Natural killer cell (primary cell): Measurements from ENCODE around the gene TXNRD3. TPM values are rescaled to one million over a fixed set of nuclear protein-coding genes. Genes with fewer than 3 reads are reported as not detected.

ENCODE experiments used
- ATAC-seq, 3 donors: fragments of 150-1000 bp in 2 of 3; fragments of 200-7000 bp in 1 of 3; cut with Tn5 transposase; 1 replicate in 1 of 3; 2 replicates in 2 of 3; pipeline ENCODE4 v1.10.0; 2021; ENCODE audit warnings: mild to moderate bottlenecking in 2 of 3, moderate library complexity in 2 of 3
- DNase-seq, 2 donors: peaks; one replicate each; pipeline versions ENCODE4 v3.0.0 to v3.0.0-alpha.2; 2013 to 2021; ENCODE audit warnings: mixed read lengths in 1 of 2
- H3K27ac ChIP-seq: one replicate; pipeline ENCODE4 v1.5.1; 2013; ENCODE audit warnings: mild to moderate bottlenecking, low read length
- H3K27me3 ChIP-seq: one replicate; pipeline ENCODE4 v1.6.1; 2013; ENCODE audit warnings: low read length; ENCODE audit not compliant: control insufficient read depth, insufficient read depth
- H3K36me3 ChIP-seq: one replicate; pipeline ENCODE4 v1.6.1; 2013; ENCODE audit warnings: low read length; ENCODE audit not compliant: control insufficient read depth, insufficient read depth
- H3K4me1 ChIP-seq: one replicate; pipeline ENCODE4 v1.6.1; 2013; ENCODE audit warnings: low read length; ENCODE audit not compliant: control insufficient read depth, insufficient read depth
- H3K4me3 ChIP-seq: one replicate; pipeline ENCODE4 v1.5.1; 2013; ENCODE audit warnings: low read length
- H3K9me3 ChIP-seq: one replicate; pipeline ENCODE4 v1.6.1; 2013; ENCODE audit warnings: low read length; ENCODE audit not compliant: control insufficient read depth, insufficient read depth
- H3K27ac Mint-ChIP-seq, 2 donors: one replicate each; pipeline ENCODE4 v1.8.0; 2022; ENCODE audit warnings: mild to moderate bottlenecking in 2 of 2, mixed read lengths in 2 of 2, moderate library complexity in 1 of 2
- H3K27me3 Mint-ChIP-seq, 2 donors: one replicate each; pipeline ENCODE4 v1.8.0; 2022; ENCODE audit warnings: low read depth in 2 of 2, mixed read lengths in 2 of 2
- H3K36me3 Mint-ChIP-seq: one replicate; pipeline ENCODE4 v1.8.0; 2022; ENCODE audit warnings: mixed read lengths
- H3K4me1 Mint-ChIP-seq, 2 donors: one replicate each; pipeline ENCODE4 v1.8.0; 2022; ENCODE audit warnings: mixed read lengths in 2 of 2
- H3K4me3 Mint-ChIP-seq: one replicate; pipeline ENCODE4 v1.8.0; 2022; ENCODE audit warnings: mild to moderate bottlenecking, moderate library complexity, mixed read lengths
- H3K9me3 Mint-ChIP-seq, 2 donors: one replicate each; pipeline ENCODE4 v1.8.0; 2022; ENCODE audit warnings: mixed read lengths in 2 of 2
- WGBS: methylation state at CpG from one replicate; pipeline ENCODE4 v1.1.7; 2013; ENCODE audit warnings: missing lambda C conversion rate; ENCODE audit not compliant: insufficient coverage; 5-methylcytosine and 5-hydroxymethylcytosine counted together
- intact Hi-C: fragments of 100-400 bp; cut with micrococcal nuclease; formaldehyde crosslinking; loops from one replicate; pipeline ENCODE4 v1.14.2; 2022
- total RNA-seq, 4 donors: library from RNA; stranded (reverse); fragments of 120-200 nt in 1 of 4; gene quantifications; one replicate each; pipeline versions ENCODE4 v1.2.3 to v1.2.4, GENCODE V29; 2013 to 2022
- TF ChIP-seq, protein P1 (sequence below): fragments of 200-600 bp; IDR thresholded peaks from one replicate; pipeline ENCODE4 v1.8.0; 2022; ENCODE audit warnings: antibody characterized with exemption

TXNRD3 gene
- total RNA-seq, 3 donors from 2014 or later (not counting 1 experiment from before 2014, with no cell fraction given), result 0.77 to 1.1 (median 0.80) TPM

GRCh38 chr3:126677862-126678503 is 23.1 kb upstream of the TXNRD3 start:
- Histone ChIP-seq H3K27me3 (peaks cover 11% of the 10 kb centered on the region), H3K36me3 (no peaks in the 10 kb centered on the region), H3K4me1 (peaks cover 10% of the 10 kb centered on the region), H3K9me3 (no peaks in the 10 kb centered on the region), H3K4me3 (no peak overlapping the region), H3K27ac (no peak overlapping the region)
- Mint-ChIP-seq H3K36me3 (peaks cover 7% of the 10 kb centered on the region), H3K27ac (no peak overlapping the region), H3K9me3 (no peaks in the 10 kb centered on the region), H3K4me3 (no peak overlapping the region), H3K27me3 (peaks cover 22 to 50% of the 10 kb centered on the region in 2 donors), H3K4me1 (peaks cover 7% of the 10 kb centered on the region in 2 donors)
- ATAC-seq (no peak), DNase-seq (no peak)
- WGBS, result 93% methylated on average over 13 of the region's 13 CpGs
- TF ChIP-seq, protein P1, sequence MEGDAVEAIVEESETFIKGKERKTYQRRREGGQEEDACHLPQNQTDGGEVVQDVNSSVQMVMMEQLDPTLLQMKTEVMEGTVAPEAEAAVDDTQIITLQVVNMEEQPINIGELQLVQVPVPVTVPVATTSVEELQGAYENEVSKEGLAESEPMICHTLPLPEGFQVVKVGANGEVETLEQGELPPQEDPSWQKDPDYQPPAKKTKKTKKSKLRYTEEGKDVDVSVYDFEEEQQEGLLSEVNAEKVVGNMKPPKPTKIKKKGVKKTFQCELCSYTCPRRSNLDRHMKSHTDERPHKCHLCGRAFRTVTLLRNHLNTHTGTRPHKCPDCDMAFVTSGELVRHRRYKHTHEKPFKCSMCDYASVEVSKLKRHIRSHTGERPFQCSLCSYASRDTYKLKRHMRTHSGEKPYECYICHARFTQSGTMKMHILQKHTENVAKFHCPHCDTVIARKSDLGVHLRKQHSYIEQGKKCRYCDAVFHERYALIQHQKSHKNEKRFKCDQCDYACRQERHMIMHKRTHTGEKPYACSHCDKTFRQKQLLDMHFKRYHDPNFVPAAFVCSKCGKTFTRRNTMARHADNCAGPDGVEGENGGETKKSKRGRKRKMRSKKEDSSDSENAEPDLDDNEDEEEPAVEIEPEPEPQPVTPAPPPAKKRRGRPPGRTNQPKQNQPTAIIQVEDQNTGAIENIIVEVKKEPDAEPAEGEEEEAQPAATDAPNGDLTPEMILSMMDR, result no peak
- intact Hi-C loops, result loop anchor here (2.0 to 5.0 kb wide), 2 partner anchors 304 to 867 kb away; partner anchors contain the start of gene PLXNA1

- TF ChIP-seq, protein P1, result no peak
- Histone ChIP-seq H3K36me3 (no peaks in the 10 kb centered on the region), H3K4me1 (peaks cover 10% of the 10 kb centered on the region), H3K9me3 (peaks cover under 1% of the 10 kb centered on the region), H3K27ac (no peak overlapping the region), H3K4me3 (no peak overlapping the region), H3K27me3 (peaks cover 11% of the 10 kb centered on the region)
- no peaks in the 10 kb centered on the region for H3K9me3 Mint-ChIP-seq
- peaks cover 7% of the 10 kb centered on the region in 2 donors for H3K4me1 Mint-ChIP-seq
- H3K27ac Mint-ChIP-seq, result no peak overlapping the region
- no peak for DNase-seq
- H3K27me3 Mint-ChIP-seq, result peaks cover 18 to 44% of the 10 kb centered on the region in 2 donors
- 86% methylated on average over 7 of the region's 7 CpGs for WGBS
- intact Hi-C loops, result loop anchor here (5.0 kb wide), 1 partner anchor 305 kb away; the partner anchor contains the start of gene PLXNA1
- peaks cover 7% of the 10 kb centered on the region for H3K36me3 Mint-ChIP-seq
- no peak for ATAC-seq
- H3K4me3 Mint-ChIP-seq, result no peak overlapping the region
Measured at GRCh38 chr3:126676919-126677705, 22.2 kb upstream of the TXNRD3 start.

DNA sequence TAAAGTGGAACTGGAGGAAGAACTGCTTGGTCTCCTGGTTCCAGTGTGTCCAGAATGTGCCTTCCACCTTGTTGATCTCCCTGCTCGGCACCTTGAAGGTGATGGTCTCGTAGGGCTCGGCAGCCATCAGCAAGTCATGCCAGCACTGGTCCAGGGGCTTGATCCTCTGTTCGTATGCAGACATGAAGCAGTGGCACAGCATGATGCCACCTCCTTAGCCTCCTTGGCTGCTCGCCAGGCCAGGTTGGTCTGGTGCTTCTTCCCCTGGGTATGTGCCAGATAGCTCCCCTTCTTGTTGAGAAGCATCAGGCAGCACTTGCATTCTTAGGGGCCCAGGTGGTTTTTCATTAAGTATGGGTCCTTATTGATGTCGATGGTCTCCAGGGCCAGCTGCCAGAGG is 17.8 kb upstream of the TXNRD3 start:
- no peak overlapping the region for H3K27ac ChIP-seq
- intact Hi-C loops, result no loop called here
- Mint-ChIP-seq H3K27ac (no peak overlapping the region), H3K27me3 (peaks cover 9 to 25% of the 10 kb centered on the region in 2 donors), H3K9me3 (peaks cover 0 to 5% of the 10 kb centered on the region in 2 donors), H3K36me3 (peaks cover 17% of the 10 kb centered on the region), H3K4me3 (no peak overlapping the region), H3K4me1 (no peaks in the 10 kb centered on the region)
- TF ChIP-seq, protein P1, result no peak
- H3K27me3 ChIP-seq, result no peaks in the 10 kb centered on the region
- DNase-seq, result no peak
- peaks cover 8% of the 10 kb centered on the region for H3K9me3 ChIP-seq
- WGBS, result 93% methylated on average over 6 of the region's 6 CpGs
- no peaks in the 10 kb centered on the region for H3K36me3 ChIP-seq
- no peaks in the 10 kb centered on the region for H3K4me1 ChIP-seq
- H3K4me3 ChIP-seq, result no peak overlapping the region
- no peak for ATAC-seq
